Hepatocyte (in vitro differentiated cells): ENCODE measurements around the gene VWF.

Experiments used
- EZH2 ChIP-seq: fragments of 200-600 bp; sonication (generic); IDR thresholded peaks from 2 replicates; pipeline ENCODE4 v1.6.1; 2016; ENCODE audit warnings: antibody characterized with exemption, mild to moderate bottlenecking, borderline replicate concordance
- EZH2phosphoT487 ChIP-seq: fragments of 200-600 bp; sonication (generic); IDR thresholded peaks from one replicate; pipeline ENCODE4 v1.6.1; 2018; ENCODE audit warnings: antibody characterized with exemption, mild to moderate bottlenecking, low read depth, moderate library complexity; ENCODE audit not compliant: unreplicated experiment, severe bottlenecking
- TF ChIP-seq, protein P1 (sequence below): fragments of 200-600 bp; sonication (generic); IDR thresholded peaks from 2 replicates; pipeline ENCODE4 v1.5.1; 2016; ENCODE audit warnings: antibody characterized with exemption, mild to moderate bottlenecking; ENCODE audit not compliant: poor library complexity

DNA sequence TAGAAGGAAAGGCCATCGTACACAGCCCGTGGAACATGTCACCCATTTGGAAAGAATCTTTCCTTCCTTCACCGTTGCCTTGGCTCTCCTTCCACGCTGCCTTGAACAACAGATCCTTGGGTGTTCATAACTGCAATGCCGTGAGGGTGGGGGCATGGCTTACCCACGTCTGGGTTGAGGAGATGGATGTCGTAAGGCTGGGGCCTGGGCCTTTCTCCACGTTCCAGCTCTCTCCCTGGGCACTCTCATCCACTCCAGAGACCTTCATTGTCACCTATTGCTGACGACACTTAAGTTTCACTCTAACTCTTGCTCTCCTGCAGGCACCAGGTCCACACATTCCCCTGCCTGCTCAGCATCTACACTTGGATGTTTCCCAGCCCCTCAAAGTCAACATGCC is 198.8 kb downstream of the VWF start:
- TF ChIP-seq, protein P1, sequence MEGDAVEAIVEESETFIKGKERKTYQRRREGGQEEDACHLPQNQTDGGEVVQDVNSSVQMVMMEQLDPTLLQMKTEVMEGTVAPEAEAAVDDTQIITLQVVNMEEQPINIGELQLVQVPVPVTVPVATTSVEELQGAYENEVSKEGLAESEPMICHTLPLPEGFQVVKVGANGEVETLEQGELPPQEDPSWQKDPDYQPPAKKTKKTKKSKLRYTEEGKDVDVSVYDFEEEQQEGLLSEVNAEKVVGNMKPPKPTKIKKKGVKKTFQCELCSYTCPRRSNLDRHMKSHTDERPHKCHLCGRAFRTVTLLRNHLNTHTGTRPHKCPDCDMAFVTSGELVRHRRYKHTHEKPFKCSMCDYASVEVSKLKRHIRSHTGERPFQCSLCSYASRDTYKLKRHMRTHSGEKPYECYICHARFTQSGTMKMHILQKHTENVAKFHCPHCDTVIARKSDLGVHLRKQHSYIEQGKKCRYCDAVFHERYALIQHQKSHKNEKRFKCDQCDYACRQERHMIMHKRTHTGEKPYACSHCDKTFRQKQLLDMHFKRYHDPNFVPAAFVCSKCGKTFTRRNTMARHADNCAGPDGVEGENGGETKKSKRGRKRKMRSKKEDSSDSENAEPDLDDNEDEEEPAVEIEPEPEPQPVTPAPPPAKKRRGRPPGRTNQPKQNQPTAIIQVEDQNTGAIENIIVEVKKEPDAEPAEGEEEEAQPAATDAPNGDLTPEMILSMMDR, result no peak
- TF ChIP-seq EZH2 (no peak), EZH2phosphoT487 (no peak)
